ENCODE measurements around the gene PLCL2.
"Not testable (repeated sequence)": the region's sequence is repeated elsewhere in the genome, so short reads cannot be mapped to it uniquely, and the experiment has no call there.

PLCL2 gene

DNA sequence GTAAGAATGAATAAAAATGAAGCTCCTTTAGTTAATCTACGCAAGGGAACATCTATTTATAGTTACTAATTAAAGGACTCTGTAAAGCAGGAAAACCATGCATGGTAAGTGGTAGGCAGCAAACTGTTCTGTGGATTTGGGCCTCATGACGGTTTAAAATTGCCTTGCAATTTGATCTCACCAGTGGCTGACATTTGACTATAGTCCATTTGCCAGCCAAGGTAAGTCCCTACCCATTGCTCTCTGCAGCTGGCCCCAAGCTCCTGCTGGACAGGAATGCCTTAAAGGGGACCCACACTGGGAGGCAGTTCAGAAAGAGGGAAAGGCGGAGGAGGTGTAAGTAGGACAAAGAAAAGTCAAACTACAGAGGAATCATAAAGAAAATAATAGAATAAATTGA, 203.3 kb downstream of the PLCL2 start:
- DNase-seq, result no peak

DNA sequence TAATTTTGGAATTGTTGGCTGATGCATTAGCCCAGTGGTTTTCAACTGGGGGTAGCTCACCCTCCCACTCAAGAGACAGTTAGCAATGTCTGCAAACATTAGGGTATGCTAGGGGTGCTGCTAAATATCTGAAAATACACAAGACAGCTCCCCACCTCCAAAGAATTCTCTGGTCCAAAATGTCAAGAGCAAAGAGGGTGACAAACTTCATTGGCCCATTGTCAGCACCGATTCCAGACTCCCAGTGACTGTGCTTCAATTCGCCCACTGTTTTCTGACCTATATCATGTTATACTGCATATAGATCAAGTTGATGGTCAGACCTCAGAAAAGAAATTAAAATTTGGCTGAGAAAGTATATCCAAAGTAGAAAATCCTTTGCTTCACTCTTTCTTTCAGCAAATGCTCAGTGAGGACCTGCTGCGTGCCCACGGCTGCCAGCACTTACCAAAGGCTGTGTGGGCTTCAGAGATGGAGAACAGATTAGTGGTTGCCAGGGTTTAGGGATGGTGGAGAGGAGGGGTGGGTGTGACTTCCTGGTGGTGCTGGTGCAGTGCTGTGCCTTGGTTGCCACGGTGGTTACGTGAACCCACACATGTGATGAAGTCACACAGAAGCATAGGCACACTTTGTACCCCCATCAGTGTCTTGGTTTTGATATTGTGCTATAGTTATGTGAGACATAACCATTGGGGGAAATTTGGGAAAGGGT, 204.0 kb downstream of the PLCL2 start:
- no peak for DNase-seq

DNA sequence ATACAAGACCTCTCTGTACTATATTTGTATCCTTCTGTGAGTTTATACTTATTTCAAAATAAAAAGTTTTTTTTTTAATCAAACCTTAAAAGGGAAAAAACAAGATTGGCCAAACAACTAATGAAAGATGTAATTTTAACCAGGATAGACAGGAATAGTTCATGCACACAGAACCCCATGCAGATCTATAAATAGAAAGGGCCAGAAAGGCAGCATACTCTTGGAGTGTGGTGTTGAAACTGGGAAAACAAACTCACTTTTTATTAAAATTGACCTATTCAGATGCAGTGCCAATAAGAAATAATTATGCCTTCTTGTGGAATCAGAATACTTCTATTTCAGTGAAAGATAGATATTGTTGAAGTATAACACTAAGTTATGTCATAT, 204.6 kb downstream of the PLCL2 start:
- DNase-seq, result no peak

DNA sequence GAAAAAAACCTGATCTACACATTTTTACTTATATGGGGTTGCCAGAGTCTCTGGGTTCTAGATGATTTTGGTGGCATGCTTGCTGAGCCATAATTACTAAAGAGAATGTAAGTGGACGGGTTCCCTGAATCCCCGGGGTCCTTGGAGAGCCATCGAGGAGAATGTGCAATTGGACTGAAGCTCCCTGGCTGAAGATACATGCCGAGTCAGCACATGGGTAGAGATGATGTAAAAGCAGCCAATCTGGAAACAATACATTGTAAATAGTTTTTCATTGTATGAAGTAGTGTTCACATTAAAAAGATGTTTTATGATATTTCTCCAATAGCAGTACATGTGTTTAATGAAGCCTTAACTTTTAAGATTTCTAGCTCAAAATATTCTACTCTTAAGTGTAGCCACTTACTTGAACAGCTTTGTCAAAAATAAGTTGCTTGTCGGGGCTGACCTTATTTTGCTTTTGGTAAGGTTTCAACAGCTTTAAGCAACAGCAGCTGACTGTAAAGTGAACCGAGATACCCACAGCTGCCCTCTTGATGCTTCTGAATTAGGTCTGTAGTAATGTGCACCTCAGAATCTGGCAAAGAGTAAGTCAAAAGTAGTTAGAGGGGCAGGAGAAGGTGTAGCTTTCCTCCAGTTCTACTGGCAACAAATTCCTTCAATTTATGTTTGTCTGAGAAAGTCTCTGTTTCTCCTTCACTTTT, 205.7 kb downstream of the PLCL2 start:
- no peak for DNase-seq

DNA sequence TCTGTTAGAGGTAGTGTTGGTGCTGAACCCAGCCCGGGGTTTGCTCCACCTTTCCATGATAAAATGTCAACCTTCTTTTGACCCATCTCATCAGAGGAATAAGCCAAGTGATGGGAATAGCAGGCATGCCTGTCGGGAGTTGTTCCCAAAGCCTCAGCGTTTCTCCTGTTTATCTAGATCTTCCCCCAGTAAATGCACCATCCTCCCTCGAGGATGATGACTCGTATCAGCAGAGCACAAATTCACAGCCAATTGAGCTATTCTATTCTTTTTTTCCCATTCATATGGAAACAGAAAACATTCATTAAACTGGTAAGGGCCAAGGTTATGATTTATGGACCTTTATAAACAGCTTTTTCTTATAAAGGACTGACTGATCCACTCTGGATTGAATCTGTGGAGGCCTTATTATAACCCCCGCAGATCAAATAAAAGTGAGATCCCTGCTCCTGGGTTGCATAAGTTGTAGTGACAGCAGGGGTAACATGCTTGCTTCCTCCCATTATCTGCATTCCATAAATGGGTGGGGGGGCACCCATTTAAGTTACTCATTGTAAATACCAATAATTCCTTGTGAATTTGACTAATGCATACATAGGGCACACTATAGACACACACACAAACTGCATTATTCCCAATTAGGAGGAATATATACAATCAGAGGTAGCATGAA, 207.3 kb downstream of the PLCL2 start:
- DNase-seq, result no peak

DNA sequence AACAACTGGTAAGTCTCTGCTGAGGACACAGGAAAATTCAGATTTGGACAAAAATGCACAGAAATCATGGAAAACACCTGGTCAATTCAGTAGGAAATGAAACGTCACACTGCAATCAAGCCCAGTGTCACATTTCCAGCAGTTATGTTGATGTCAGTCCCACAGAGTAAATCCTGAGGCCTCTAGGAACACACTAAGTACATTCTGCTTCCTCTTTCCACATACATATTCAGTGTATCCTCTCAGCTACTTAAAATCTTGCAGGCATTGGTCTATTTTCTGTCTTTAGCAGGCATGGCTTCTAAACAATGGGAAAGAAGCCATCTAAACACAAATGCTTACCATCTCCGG, 207.8 kb downstream of the PLCL2 start:
- no peak for DNase-seq

DNA sequence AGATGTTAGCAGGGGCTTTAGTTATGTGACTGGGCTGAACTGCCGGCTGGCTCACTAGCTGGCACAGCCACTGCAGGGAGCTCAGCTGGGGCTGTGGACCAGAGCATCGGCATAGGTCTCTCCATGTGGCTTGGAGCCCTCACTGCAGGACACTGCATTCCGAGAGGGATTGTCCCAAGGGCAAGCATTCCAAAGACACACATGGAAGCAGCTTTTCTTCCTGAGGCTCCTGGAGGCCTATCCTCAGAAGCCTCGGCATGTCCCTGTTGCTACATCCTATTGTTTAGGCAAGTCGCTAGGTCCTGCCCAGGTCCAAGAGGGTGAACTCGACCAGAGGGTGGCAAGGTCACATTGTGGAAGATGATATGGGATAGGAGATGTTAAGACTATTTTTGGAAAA, 209.8 kb downstream of the PLCL2 start:
- DNase-seq, result no peak

DNA sequence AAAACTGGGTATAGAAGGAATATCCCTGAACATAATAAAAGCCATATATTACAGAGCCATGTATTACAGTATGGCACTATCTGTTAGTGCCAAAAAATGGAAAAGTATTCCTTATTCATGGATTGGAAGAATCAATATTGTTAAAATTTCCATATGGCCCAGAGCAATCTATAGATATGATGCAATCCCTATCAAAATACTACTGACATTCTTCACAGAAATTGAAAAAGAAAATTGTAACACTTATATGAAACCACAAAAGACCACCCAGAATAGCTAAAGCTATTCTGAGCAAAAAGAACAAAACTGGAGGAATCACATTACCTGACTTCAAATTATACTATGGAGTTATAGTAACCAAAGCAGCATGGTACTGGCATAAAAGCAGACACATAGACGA, 218.8 kb downstream of the PLCL2 start:
- DNase-seq, result no peak

DNA sequence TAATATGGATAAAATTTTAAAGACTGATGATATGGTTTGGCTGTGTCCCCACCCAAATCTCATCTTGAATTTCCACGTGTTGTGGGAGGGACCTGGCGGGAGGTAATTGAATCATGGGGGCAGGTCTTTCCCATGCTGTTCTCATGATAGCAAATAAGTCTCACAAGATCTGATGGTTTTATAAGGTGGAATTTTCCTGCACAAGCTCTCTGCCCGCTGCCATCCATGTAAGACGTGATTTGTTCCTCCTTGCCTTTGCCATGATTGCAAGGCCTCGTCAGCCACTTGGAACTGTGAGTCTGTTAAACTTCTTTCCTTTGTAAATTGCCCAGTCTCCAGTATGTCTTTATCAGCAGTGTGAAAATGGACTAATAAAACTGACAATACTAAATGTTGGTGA, 222.0 kb downstream of the PLCL2 start:
- not testable (repeated sequence) for DNase-seq

DNA sequence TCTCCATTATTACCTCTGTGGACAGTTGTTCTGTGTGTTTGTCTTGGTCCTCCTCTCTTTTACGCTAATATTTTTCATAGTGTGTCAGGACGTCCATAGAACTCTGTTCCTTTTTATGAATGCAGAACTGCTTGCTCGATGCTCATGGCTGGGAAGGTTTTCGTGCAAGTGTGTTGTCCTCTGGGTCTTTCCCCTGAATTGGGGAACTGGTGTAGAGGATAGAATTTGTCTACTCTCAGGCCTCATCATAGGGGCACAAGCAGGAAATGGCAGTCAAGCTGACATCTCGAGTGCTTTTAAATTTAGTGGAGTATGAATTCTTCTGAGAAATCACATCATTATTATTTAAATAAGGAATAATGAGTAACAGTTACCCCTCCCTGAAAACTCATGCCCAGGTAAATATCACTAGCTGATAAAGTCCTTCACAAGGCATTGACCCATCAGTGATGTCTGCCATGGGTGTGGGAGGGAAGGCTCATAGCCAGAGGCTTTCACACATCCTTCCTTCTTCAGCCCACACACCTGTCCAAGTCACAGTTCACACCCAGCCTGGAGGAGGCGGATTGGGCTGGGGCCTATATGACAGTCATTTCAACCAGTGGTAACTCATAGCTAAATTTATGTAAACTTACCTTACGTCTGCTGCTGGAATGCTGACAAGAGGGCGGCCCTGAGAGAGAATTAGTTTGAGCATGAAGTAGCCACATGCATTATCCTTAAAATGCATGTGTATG, 226.1 kb downstream of the PLCL2 start:
- DNase-seq, result no peak

DNA sequence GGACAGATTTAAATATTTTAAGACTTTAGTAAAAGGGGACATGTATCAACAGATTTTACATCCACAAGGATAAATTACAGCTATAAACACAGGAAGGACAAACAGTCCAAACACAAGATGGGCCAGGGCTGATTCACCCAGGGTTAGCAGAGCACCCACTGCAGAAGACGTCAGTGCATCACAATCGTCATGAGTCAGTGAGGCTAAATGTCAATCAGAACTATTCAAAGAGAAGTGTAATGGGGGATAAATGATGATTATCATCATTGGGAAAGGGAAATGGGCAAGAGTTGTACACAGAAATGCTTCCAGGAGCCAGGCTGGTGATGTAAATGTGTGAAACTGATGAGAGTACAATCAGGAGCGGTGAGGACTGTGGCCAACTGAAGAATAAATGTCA, 226.8 kb downstream of the PLCL2 start:
- no peak for DNase-seq

DNA sequence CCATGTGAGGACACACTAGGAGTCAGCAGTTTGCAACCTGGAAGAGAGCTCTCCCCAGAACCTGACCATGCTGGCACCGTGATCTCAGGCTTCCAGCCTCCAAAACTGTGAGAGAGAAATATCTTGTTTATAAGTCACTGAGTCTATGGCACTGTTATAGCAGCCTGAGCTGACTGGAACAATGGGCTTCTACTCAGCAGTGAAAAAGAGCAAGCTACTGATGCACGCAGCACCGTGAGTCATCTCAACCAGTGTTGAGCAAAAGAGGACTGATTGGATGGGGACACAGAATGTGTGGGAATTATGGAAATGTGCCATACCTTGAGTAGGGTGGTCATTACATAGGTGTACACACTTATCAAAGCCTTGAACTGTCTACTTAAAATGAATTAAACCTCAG, 230.4 kb downstream of the PLCL2 start:
- no peak for DNase-seq

DNA sequence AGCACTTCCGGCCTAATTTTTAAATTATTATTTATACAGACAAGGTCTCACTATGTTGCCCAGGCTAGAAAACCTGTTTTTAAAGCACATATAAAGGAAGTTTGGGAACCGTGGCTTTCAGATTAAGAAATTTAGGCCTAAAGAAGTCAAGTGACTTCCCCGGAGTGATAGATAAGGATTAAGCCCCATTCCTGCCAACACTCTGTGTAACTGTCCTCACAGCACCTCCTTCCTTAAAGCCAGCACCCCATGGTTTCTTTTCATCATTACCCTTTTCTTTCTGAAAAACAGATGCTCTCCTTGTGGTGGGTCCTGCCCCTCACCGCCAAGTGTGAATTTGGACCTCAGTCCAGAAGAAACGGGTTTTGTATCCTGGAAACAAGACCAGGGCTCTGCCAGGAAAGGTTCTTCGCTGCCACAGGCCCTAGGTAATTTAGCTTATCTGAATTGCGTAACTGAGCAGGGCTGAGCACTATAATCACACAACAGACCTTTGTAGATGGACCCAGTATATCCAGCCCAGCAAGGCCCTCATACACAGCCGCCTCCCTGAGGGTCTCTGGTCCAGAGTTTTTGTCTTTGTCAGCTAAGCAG, 231.3 kb downstream of the PLCL2 start:
- no peak for DNase-seq

DNA sequence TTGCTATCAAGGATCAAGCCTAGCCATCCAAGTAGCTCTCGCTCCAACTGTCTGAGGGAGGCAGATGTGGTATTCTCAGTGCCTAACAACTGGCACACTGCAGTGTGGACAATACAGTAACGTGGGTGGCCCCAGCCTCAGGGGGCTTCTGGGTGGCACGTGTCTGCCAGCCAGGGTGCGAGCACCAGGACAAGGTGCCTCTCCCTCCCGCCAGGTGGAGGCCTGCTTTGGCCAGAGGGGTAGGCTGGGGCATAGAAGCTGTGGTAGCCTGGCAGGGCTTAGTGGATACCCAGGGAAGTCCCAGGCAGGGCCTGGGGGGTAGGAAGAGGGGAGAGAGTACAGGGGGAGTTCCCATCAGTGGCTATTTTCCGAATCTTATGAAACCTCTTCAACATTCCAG, 234.0 kb downstream of the PLCL2 start:
- no peak for DNase-seq

DNA sequence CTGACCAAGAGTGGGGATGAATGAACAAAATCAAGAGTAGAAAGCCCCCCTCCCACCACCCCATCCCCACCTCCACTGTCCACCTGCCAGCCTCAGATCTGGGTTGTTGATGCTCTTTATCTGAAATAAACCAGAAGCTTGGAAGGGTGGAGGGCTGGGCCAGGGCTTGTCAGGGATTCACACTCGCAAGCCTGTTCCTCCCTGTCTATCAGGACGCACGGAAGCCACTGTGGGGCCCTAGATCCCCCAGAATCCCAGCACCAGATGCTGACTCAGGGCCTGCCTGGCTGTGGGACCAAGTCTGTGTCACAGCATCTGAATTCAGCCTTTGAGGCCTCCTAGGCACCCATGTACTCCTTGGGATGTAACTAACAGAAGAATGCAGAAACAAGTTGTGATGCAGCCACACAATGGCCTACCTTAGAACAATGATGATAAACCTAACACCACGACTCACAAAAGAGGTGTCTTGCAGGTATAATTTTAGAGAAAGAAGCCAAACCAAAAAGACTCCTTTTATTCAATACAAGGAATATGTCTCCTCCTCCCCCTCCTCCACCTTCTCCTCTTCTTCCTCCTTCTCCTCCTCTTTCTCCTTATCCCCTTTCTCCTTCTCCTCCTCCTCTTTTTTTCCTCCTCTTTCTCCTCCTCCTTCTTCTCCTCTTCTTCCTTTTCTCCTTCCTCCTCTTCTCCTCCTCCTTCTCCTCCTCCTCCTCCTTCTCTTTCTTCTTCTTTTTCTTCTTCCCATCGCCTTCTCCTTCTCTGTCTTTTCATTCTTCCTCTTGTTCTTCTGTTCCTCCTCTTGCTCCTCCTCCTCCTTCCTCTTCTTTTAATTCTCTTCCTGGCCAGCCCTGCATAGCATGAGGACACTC, 234.7 kb downstream of the PLCL2 start:
- no peak for DNase-seq

DNA sequence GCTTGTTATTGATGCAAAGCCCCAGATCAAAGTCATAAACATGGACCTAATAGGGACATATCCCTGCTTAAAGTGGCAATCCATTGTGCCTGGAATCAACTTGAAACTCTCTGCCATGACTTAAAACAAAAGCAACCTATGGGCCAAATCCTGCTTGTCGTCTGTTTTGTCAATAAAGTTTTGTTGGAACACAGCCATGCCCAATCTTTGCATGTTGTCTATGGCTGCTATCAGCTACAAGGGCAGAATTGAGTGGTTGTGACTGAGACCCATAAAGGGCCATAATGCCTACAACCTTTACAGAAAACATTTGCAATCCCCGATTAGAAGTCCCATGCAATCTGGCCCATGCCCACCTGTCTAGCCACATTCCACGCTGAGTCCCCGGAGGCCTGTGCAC, 235.4 kb downstream of the PLCL2 start:
- DNase-seq, result no peak

DNA sequence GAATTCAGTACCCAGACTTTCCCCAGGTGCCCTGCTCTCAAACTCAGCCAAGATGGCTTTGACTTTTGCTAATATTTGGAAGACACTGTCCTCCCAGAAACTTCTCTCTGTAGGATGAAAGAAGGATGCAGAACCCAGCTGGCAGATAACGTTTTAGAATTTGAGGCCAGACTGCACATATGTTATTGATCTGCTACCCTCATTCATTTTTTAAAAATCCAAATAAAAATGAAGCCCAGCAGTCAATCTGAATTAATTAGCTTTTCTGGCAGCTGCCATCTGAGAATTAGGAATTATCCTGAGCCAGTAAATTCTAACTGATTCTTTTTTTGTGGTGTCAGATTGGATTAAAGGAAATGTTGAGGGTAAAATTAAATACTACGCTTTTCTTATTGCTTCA, 236.6 kb downstream of the PLCL2 start:
- DNase-seq, result no peak

DNA sequence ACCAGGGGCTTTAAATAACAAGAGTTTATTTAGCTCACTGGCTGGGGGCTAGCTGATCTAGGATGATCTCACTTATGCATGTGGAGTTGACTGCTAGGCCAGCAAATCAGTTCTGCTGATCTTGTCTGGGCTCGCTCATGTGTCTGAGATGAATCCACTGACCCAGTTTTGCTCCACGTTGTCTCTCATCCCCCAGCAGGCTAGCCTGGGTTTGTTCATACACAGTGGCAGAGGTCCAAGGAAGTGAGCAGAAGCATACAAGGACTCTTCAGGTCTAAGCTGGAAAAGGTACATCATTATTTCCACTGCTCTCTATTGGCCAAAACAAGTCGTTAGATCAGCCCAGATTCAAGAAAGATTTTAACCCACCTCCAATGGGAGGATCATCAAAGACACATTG, 238.0 kb downstream of the PLCL2 start:
- DNase-seq, result no peak

DNA sequence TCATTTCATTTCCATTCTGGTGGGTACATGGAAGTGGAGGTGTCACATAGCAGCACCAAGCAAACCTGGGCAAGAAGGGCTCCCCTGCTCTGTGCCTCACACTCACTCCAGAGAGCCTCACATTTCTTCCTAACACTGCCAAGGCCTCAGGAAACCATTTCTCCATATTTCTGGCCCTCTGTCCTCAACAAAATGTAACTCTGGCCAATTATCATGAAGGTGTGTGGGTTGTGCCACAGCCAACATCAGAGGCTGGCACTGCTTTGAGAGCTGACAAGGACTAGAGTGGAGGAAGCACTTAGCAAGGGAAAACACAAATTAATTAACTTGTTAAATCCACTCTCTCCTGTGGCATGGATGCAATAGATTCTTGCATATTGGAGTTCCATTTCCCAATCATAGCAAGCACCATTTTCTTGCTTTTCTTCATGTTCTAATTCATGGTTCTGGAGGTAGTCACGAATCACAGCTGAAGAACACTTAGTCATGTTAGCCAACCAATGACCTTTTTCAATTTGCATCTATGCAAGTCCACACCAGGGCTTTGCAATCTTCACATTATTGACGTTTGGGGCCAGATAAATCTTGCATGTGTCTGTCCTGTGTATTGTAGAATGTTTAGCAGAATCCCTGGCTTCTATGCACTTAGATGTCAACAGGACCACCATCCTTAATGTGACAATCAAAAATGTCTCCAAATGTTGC, 241.1 kb downstream of the PLCL2 start:
- DNase-seq, result no peak

DNA sequence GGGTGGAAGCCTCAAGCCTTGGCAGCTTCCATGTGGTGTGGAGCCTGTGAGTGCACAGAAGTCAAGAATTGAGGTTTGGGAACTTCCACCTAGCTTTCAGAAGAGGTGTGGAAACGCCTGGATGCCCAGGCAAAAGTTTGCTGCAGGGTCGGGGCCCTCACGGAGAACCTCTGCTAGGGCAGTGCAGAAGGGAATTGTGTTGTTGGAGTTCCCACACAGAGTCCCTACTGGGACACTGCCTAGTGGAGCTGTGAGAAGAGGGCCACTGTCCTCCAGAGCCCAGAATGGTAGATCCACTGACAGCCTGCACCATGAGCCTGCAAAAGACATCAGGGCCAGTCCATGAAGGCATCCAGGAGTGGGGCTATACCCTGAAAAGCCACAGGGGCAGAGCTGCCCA, 243.9 kb downstream of the PLCL2 start:
- DNase-seq, result not testable (repeated sequence)

DNA sequence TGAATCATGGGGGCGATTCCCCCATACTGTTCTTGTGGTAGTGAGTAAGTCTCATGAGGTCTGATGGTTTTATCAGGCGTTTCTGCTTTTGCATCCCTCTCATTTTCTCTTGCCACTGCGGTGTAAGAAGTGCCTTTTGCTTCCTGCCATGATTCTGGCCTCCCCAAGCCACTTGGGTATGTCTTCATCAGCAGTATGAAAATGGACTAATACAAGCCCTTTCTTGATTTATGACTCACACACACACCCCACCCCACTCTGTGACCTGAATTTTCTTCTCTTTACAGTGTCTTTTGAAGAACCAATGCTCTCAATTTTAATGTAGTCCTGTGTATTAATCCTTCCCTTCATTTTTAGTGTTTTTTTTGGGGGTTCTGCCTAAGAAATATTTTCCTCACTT, 244.8 kb downstream of the PLCL2 start:
- no peak for DNase-seq

DNA sequence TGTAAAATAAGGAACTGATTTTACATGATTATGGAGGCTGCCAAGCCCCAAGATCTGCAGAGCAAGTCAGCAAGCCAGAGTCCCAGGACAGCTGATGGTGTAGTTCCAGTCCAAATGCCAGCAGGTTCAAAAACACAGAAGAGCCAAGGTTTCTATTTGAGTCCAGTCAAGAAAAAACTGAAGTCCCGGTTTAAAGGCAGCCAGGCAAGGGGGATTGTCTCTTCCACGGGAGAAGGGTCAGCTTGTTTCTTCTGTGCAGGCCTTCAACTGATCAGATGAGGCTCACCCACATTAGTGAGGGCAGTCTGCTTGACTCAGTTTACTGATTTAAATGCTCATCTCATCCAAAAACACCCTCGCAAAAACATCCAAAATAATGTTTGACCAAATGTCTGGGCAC, 246.2 kb downstream of the PLCL2 start:
- DNase-seq, result no peak
